OCI-LY1 (cell line): ENCODE measurements around the gene PSME1.
A peak's percentile ranks its signal among the peaks of the same experiment; 100 is the strongest.

Source experiments
- H2AFZ ChIP-seq: fragments of 200-600 bp; sonication (generic), shearing (Covaris generic); 2 replicates; pipeline ENCODE4 v1.6.0; 2014; ENCODE audit warnings: antibody characterized with exemption, mild to moderate bottlenecking, low read length
- H3F3A ChIP-seq: fragments of 200-600 bp; sonication (generic), shearing (Covaris generic); 2 replicates; pipeline ENCODE4 v1.6.0; 2014; ENCODE audit warnings: mild to moderate bottlenecking, antibody characterized with exemption, low read length, moderate library complexity; ENCODE audit not compliant: insufficient read depth
- H3K27ac ChIP-seq: fragments of 200-600 bp; sonication (generic); 2 replicates; pipeline ENCODE4 v1.5.1; 2014; ENCODE audit warnings: low read length, mixed run types, mild to moderate bottlenecking, low read depth; ENCODE audit not compliant: poor library complexity, severe bottlenecking
- H3K27me3 ChIP-seq: fragments of 200-600 bp; sonication (generic); 2 replicates; pipeline ENCODE4 v1.6.0; 2014; ENCODE audit warnings: antibody characterized with exemption, mild to moderate bottlenecking, low read length, moderate library complexity; ENCODE audit not compliant: insufficient read depth
- H3K36me3 ChIP-seq: fragments of 200-600 bp; sonication (generic); 2 replicates; pipeline ENCODE4 v1.6.1; 2014; ENCODE audit warnings: mild to moderate bottlenecking, antibody characterized with exemption, low read length, moderate library complexity, mixed read lengths; ENCODE audit not compliant: insufficient read depth
- H3K4me1 ChIP-seq: fragments of 200-600 bp; sonication (generic); 2 replicates; pipeline ENCODE4 v1.5.1; 2014; ENCODE audit warnings: mild to moderate bottlenecking, low read length, moderate library complexity; ENCODE audit not compliant: insufficient read depth, severe bottlenecking
- H3K4me2 ChIP-seq: fragments of 200-600 bp; sonication (generic), shearing (Covaris generic); 2 replicates; pipeline ENCODE4 v1.6.1; 2014; ENCODE audit warnings: low read length
- H3K4me3 ChIP-seq: fragments of 200-600 bp; sonication (generic); 2 replicates; pipeline ENCODE4 v1.5.1; 2014; ENCODE audit warnings: low read length, low read depth, mild to moderate bottlenecking, mixed read lengths; ENCODE audit not compliant: poor library complexity, severe bottlenecking
- H3K79me2 ChIP-seq: fragments of 200-600 bp; shearing (Covaris generic); 2 replicates; pipeline ENCODE4 v1.6.1; 2016; ENCODE audit warnings: mixed run types, low read length, mixed read lengths; ENCODE audit not compliant: insufficient read depth
- H3K9ac ChIP-seq: fragments of 200-600 bp; sonication (generic), shearing (Covaris generic); 2 replicates; pipeline ENCODE4 v1.6.1; 2014; ENCODE audit warnings: mild to moderate bottlenecking, low read length, mixed read lengths
- H3K9me2 ChIP-seq: fragments of 200-600 bp; sonication (generic), shearing (Covaris generic); 2 replicates; pipeline ENCODE4 v1.6.1; 2014; ENCODE audit warnings: low read depth, mild to moderate bottlenecking, low read length, mixed read lengths
- H3K9me3 ChIP-seq: fragments of 200-600 bp; shearing (Covaris generic); 2 replicates; pipeline ENCODE4 v1.6.1; 2014; ENCODE audit warnings: low read length, mixed read lengths
- H4K20me1 ChIP-seq: fragments of 200-600 bp; sonication (generic), shearing (Covaris generic); 2 replicates; pipeline ENCODE4 v1.6.0; 2016; ENCODE audit warnings: mild to moderate bottlenecking, low read length; ENCODE audit not compliant: insufficient read depth
- CTCF ChIP-seq: fragments of 200-600 bp; sonication (generic), shearing (Covaris generic); IDR thresholded peaks from 2 replicates; pipeline ENCODE4 v1.5.1; 2017; ENCODE audit warnings: mild to moderate bottlenecking, antibody characterized with exemption, low read length, moderate library complexity, mixed read lengths
- EZH2 ChIP-seq: fragments of 200-600 bp; sonication (generic), shearing (Covaris generic); IDR thresholded peaks from 2 replicates; pipeline ENCODE4 v1.8.0; 2017; ENCODE audit warnings: borderline replicate concordance, mixed run types, mild to moderate bottlenecking, antibody characterized with exemption, low read length, moderate library complexity, mixed read lengths

PSME1 gene

DNA sequence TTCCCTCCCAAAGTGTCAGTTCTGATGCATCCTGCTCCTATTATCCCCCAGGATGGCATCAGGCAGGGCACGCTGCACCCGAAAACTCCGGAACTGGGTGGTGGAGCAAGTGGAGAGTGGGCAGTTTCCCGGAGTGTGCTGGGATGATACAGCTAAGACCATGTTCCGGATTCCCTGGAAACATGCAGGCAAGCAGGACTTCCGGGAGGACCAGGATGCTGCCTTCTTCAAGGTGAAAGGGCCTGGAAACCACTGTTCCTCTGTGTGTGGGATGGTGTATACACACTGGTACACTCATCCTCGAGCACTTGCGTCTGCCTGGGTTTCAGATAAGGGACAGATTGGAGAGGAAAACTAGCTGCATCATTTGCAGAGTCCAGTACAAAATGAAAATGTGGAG, 26.1 kb downstream of the PSME1 start:
- Histone ChIP-seq H3K9me3 (no peaks in the 10 kb centered on the region), H3K9me2 (no peaks in the 10 kb centered on the region), H2AFZ (no peak overlapping the region), H4K20me1 (no peaks in the 10 kb centered on the region), H3K36me3 (peaks cover 68% of the 10 kb centered on the region), H3F3A (no peaks in the 10 kb centered on the region), H3K4me2 (peak overlapping the region; percentile 81), H3K27ac (peak overlapping the region; percentile 70), H3K27me3 (no peaks in the 10 kb centered on the region), H3K4me3 (peak overlapping the region; percentile 65), H3K4me1 (peaks cover 17% of the 10 kb centered on the region), H3K79me2 (no peaks in the 10 kb centered on the region), H3K9ac (peak overlapping the region; percentile 76)
- no peak for TF ChIP-seq CTCF
- no peak for TF ChIP-seq EZH2

DNA sequence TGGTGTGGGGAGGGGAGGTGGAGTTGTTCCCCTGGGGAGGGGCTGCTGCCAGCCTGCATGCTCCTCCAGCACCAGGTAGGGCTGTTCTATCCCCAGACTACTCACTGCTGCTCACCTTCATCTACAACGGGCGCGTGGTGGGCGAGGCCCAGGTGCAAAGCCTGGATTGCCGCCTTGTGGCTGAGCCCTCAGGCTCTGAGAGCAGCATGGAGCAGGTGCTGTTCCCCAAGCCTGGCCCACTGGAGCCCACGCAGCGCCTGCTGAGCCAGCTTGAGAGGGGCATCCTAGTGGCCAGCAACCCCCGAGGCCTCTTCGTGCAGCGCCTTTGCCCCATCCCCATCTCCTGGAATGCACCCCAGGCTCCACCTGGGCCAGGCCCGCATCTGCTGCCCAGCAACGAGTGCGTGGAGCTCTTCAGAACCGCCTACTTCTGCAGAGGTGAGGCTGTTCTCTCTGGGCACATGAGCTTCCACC, 28.6 kb downstream of the PSME1 start:
- Histone ChIP-seq H3K9me2 (no peaks in the 10 kb centered on the region), H3K27ac (no peak overlapping the region), H3K27me3 (no peaks in the 10 kb centered on the region), H3K36me3 (peaks cover 63% of the 10 kb centered on the region; the same call in 1 of the 2 replicates), H2AFZ (no peak overlapping the region), H3K79me2 (no peaks in the 10 kb centered on the region), H3K4me3 (no peak overlapping the region), H3K9ac (no peak overlapping the region), H3F3A (no peaks in the 10 kb centered on the region), H4K20me1 (no peaks in the 10 kb centered on the region), H3K9me3 (no peaks in the 10 kb centered on the region), H3K4me2 (no peak overlapping the region), H3K4me1 (peaks cover 17% of the 10 kb centered on the region)
- TF ChIP-seq EZH2 (no peak), CTCF (no peak)

DNA sequence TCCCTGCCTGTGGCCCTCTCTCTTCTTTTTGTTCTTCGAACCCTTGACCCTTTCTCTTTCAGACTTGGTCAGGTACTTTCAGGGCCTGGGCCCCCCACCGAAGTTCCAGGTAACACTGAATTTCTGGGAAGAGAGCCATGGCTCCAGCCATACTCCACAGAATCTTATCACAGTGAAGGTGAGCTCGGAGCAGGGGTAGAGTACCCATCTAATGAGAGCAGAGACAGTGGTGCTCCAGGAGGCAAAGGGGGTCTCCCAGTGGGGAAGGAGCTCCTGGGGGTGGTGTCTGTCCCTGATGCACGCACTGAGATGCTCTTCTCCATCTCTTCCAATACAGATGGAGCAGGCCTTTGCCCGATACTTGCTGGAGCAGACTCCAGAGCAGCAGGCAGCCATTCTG, 29.8 kb downstream of the PSME1 start:
- Histone ChIP-seq H3K9me2 (no peaks in the 10 kb centered on the region), H3K27ac (no peak overlapping the region), H3K4me1 (peaks cover 14% of the 10 kb centered on the region), H3F3A (no peaks in the 10 kb centered on the region), H3K4me3 (no peak overlapping the region), H3K36me3 (peaks cover 56% of the 10 kb centered on the region; the same call in 1 of the 2 replicates), H3K9ac (no peak overlapping the region), H4K20me1 (no peaks in the 10 kb centered on the region), H2AFZ (no peak overlapping the region), H3K79me2 (no peaks in the 10 kb centered on the region), H3K9me3 (no peaks in the 10 kb centered on the region), H3K27me3 (no peaks in the 10 kb centered on the region), H3K4me2 (no peak overlapping the region)
- TF ChIP-seq EZH2 (no peak), CTCF (no peak)
